Coronary artery (tissue), 2 donors: ENCODE results near the gene FOXP3.

Experiments used
- DNase-seq: peaks from one replicate; pipeline ENCODE4 v3.0.0-alpha.2; 2017; ENCODE audit warnings: low spot score
- H3K27ac ChIP-seq, 2 donors: fragments of 200-600 bp; sonication (generic); one replicate each; pipeline ENCODE4 v1.5.1; 2016 to 2019
- H3K4me3 ChIP-seq: fragments of 200-600 bp; sonication (generic); 2 replicates; pipeline ENCODE4 v1.5.1; 2016; ENCODE audit warnings: mild to moderate bottlenecking, moderate library complexity
- TF ChIP-seq, protein P1 (sequence below): fragments of 200-600 bp; sonication (generic); IDR thresholded peaks from one replicate; pipeline ENCODE4 v1.5.1; 2019; ENCODE audit warnings: antibody characterized with exemption

The FOXP3 gene

DNA sequence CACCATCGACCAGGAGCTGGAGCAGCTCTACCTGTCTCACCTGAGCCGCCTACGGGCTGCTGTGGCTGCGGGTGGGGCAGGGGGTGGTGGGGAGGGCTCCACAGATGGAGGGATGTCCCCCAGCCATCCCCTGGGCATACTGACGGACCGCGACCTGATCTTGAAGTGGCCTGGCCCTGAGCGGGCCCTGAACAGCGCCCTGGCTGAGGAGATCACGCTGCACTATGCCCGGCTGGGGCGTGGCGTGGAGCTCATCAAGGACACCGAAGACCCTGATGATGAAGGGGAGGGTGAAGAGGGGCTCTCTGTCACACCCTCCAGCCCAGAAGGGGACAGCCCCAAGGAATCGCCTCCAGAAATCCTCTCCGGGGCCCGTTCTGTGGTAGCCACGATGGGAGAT lies 21.6 kb upstream of the FOXP3 start:
- H3K27ac ChIP-seq, result no peak overlapping the region
- TF ChIP-seq, protein P1, sequence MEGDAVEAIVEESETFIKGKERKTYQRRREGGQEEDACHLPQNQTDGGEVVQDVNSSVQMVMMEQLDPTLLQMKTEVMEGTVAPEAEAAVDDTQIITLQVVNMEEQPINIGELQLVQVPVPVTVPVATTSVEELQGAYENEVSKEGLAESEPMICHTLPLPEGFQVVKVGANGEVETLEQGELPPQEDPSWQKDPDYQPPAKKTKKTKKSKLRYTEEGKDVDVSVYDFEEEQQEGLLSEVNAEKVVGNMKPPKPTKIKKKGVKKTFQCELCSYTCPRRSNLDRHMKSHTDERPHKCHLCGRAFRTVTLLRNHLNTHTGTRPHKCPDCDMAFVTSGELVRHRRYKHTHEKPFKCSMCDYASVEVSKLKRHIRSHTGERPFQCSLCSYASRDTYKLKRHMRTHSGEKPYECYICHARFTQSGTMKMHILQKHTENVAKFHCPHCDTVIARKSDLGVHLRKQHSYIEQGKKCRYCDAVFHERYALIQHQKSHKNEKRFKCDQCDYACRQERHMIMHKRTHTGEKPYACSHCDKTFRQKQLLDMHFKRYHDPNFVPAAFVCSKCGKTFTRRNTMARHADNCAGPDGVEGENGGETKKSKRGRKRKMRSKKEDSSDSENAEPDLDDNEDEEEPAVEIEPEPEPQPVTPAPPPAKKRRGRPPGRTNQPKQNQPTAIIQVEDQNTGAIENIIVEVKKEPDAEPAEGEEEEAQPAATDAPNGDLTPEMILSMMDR, result no peak
- DNase-seq, result no peak
- no peak overlapping the region for H3K4me3 ChIP-seq

DNA sequence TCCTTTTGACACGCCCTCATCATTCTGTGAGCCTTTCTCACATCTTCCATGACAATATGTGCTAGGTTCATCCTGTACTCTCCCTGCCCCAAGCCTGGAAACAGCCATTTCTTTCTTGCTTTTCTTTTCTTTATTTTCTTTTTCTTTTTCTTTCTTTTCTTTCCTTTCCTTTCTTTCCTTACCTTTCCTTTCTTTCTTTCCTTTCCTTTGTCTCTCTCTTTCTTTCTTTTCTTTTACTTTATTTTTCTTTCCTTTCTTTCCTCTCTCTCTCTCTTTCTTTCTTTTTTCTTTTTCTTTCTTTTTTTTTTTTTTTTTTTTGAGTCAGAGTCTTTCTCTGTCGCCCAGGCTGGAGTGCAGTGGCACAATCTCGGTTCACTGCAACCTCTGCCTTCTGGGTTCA lies 19.7 kb upstream of the FOXP3 start:
- Histone ChIP-seq H3K27ac (no peak overlapping the region), H3K4me3 (no peak overlapping the region)
- DNase-seq, result no peak
- TF ChIP-seq, protein P1, result no peak

DNA sequence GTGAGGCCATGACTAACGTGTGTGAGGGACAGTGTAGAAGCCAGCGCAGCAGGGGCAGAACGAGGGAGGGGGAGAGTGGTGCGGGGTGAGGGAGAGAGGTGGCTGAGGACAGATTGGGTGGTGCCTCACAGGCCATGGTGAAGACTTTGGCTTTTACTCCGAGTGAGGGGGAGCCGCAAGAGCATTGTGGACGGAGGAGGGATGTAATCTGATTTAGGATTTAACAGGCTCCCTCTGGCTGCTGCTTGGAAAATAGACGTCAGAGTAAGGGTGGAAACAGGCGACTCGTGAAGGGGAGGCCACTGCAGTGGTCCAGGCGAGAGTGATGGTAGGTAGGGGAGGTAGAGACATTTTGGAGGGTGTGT lies 18.1 kb upstream of the FOXP3 start:
- Histone ChIP-seq H3K27ac (no peak overlapping the region), H3K4me3 (no peak overlapping the region)
- TF ChIP-seq, protein P1, result no peak
- no peak for DNase-seq

DNA sequence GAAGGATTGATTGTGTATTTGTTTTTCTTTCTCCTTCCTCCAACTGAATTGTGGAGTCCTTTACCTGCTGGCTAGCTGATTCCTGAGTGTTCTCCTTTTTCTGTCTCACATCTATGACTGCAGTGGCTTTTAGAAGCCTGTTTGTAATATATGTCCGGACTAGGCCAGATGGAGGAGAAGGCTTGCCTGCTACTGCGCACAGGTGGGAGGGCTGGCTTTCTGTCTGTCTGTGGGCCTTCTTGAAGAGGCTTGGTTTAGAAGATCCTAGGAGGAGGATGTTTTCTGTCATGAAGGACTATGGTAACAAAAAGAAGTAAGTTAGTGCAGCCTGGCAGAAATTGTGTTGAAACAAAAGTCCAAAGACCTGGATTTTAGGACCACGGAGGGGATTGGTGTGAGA lies 13.6 kb upstream of the FOXP3 start:
- Histone ChIP-seq H3K4me3 (no peak overlapping the region), H3K27ac (no peak overlapping the region)
- no peak for DNase-seq
- TF ChIP-seq, protein P1, result no peak

DNA sequence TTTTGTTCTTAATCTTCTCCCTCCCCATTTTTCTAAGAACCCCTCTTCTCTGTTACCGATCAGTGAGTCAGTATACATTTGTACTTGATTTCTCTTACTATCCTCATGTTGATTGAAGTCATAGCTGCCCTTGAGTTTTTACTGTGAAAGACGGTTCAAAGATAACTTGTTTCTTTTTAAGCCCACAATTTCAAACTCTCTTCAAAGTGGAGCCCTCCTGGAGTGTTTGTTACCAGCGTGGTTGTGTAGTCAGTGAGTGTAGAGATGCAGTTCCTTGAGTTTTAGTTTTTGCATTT lies 13.0 kb upstream of the FOXP3 start:
- DNase-seq, result no peak
- no peak overlapping the region for H3K27ac ChIP-seq
- no peak overlapping the region for H3K4me3 ChIP-seq
- TF ChIP-seq, protein P1, result no peak

DNA sequence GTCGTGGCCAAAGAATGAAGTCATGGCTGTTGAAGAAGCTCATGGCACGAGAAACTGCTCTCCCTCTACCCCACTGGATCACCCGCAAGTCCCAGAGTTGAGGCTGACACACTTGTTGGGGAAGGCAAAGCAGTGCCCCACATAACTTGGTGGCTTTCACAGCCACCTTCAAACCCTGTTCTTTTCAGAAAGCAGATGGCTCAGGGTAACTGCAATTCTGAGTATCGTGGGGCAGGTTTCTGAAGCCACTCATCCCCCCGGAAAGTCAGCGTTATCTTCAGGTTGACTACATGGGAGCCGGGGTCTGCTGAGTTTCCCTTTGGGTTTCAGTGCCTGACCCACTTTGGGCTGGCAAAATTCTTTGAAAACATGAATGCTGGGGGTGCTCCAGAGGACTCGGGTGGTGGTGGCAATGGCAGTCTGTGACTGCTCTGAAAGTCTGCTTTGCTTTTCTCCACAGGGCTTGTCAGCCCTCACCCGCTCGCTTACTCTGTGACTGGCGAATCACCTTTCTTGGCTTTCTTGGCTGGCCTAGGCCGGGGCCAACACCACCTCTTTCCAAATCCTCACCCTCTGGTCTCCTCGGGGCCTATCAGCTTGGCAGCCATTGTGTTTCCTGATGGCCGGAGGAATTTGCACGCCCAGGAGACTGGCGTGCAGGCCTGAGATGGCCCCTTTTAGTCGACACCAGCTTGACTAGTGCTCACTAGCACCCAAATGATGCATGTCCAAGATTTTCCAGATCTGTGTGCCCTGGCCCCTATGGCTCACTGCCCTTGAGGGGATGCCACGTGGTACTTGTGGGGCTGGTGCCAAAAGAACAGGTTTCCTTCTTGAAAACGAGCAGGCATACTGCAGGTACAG lies 12.4 kb upstream of the FOXP3 start:
- H3K4me3 ChIP-seq, result no peak overlapping the region
- TF ChIP-seq, protein P1, result no peak
- no peak overlapping the region for H3K27ac ChIP-seq
- peak; percentile 69 for DNase-seq

DNA sequence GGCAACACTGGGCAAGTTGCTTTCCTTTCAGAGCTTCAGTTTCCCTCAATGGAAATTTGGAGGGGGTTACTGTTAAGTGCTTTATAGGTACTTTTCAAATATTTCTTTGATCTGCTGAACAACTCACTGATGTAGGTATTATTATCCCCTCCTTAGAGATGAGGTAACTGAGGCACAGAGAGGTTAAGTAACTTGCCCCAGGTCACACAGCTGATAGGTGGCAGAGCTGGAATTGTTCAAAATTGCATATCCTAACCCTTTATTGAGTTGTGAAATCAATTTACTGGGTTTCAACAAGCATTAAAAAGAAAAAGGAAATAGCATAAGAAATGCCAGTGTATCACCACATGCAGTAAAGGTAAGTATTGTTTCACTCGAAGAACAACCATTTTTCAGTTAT lies 11.7 kb upstream of the FOXP3 start:
- TF ChIP-seq, protein P1, result no peak
- H3K27ac ChIP-seq, result no peak overlapping the region
- no peak for DNase-seq
- no peak overlapping the region for H3K4me3 ChIP-seq
